Coronary artery (tissue), 2 donors: Measurements from ENCODE around the gene PAPPA.

Experiments used
- DNase-seq: peaks from one replicate; pipeline ENCODE4 v3.0.0-alpha.2; 2017; ENCODE audit warnings: low spot score
- H3K27ac ChIP-seq, 2 donors: fragments of 200-600 bp; sonication (generic); one replicate each; pipeline ENCODE4 v1.5.1; 2016 to 2019
- H3K4me3 ChIP-seq: fragments of 200-600 bp; sonication (generic); 2 replicates; pipeline ENCODE4 v1.5.1; 2016; ENCODE audit warnings: mild to moderate bottlenecking, moderate library complexity
- CTCF ChIP-seq: fragments of 200-600 bp; sonication (generic); IDR thresholded peaks from one replicate; pipeline ENCODE4 v1.5.1; 2019; ENCODE audit warnings: antibody characterized with exemption

PAPPA gene

GRCh38 chr9:116166713-116167112, 13.1 kb downstream of the PAPPA start:
- no peak for DNase-seq
- H3K27ac ChIP-seq, result no peak overlapping the region
- TF ChIP-seq CTCF, result no peak
- no peak overlapping the region for H3K4me3 ChIP-seq

- no peak overlapping the region for H3K27ac ChIP-seq
- TF ChIP-seq CTCF, result no peak
- no peak overlapping the region for H3K4me3 ChIP-seq
- DNase-seq, result no peak
Measured at GRCh38 chr9:116168231-116168630, 14.6 kb downstream of the PAPPA start.

- no peak for TF ChIP-seq CTCF
- no peak overlapping the region for H3K4me3 ChIP-seq
- no peak overlapping the region for H3K27ac ChIP-seq
- DNase-seq, result no peak
Measured at GRCh38 chr9:116172216-116172615, 18.6 kb downstream of the PAPPA start.

GRCh38 chr9:116174347-116174746, 20.8 kb downstream of the PAPPA start:
- no peak for DNase-seq
- Histone ChIP-seq H3K27ac (no peak overlapping the region), H3K4me3 (no peak overlapping the region)
- TF ChIP-seq CTCF, result no peak

GRCh38 chr9:116175614-116176013, 22.0 kb downstream of the PAPPA start:
- no peak for TF ChIP-seq CTCF
- Histone ChIP-seq H3K4me3 (no peak overlapping the region), H3K27ac (no peak overlapping the region)
- DNase-seq, result no peak

- no peak for TF ChIP-seq CTCF
- no peak overlapping the region for H3K4me3 ChIP-seq
- DNase-seq, result no peak
- H3K27ac ChIP-seq, result no peak overlapping the region
Measured at GRCh38 chr9:116178481-116179211, 25.1 kb downstream of the PAPPA start.

GRCh38 chr9:116179568-116179967, 26.0 kb downstream of the PAPPA start:
- no peak overlapping the region for H3K27ac ChIP-seq
- DNase-seq, result no peak
- no peak for TF ChIP-seq CTCF
- H3K4me3 ChIP-seq, result no peak overlapping the region
